IMR-90 (cell line): Measurements from ENCODE around the gene PRB4. TPM values are rescaled to one million over a fixed set of nuclear protein-coding genes. Genes with fewer than 3 reads are reported as not detected.

Experiments used
- ATAC-seq: fragments of 200-7000 bp; cut with Tn5 transposase; 2 replicates; pipeline ENCODE4 v1.9.1; 2020; ENCODE audit warnings: low read depth, mild to moderate bottlenecking, moderate library complexity
- BruUV-seq: library from RNA; stranded (reverse); fragments of 400-500 nt; replicated peaks from 2 replicates; lab custom pipeline; 2021; lab: Mats Ljungman, UMichigan
- CTCF ChIA-PET: fragments of 300-600 bp; formaldehyde crosslinking; extraction: SDS; loops from one replicate; lab custom pipeline; 2021; ENCODE audit warnings: antibody characterized with exemption; lab: Yijun Ruan, JAX
- POLR2A ChIA-PET: fragments of 300-600 bp; sonication (Branson Sonifier 250); formaldehyde crosslinking; loops from one replicate; lab custom pipeline; 2022; ENCODE audit warnings: antibody characterized with exemption; ENCODE audit not compliant: unreplicated experiment; lab: Charles Lee
- DNase-seq: peaks from one replicate; pipeline ENCODE4 v3.0.0; 2013
- H2AFZ ChIP-seq: replicated peaks from 2 replicates; pipeline ENCODE3; 2013; ENCODE audit warnings: low read length, mild to moderate bottlenecking; ENCODE audit not compliant: poor library complexity
- H2AK5ac ChIP-seq: 2 replicates; pipeline ENCODE4 v1.6.1; 2013; ENCODE audit warnings: low read depth, low read length, inconsistent platforms
- H2AK9ac ChIP-seq: replicated peaks from 2 replicates; pipeline ENCODE3; 2013; ENCODE audit warnings: mild to moderate bottlenecking, low read depth, low read length, moderate library complexity; ENCODE audit not compliant: poor library complexity
- H2BK120ac ChIP-seq: 2 replicates; pipeline ENCODE4 v1.6.1; 2013; ENCODE audit warnings: low read depth, low read length, inconsistent platforms
- H2BK15ac ChIP-seq: 3 replicates; pipeline ENCODE4 v1.6.1; 2013; ENCODE audit warnings: low read depth, low read length, inconsistent platforms
- H2BK20ac ChIP-seq: 2 replicates; pipeline ENCODE4 v1.6.1; 2013; ENCODE audit warnings: low read depth, mild to moderate bottlenecking, inconsistent platforms, low read length, moderate library complexity
- H2BK5ac ChIP-seq: 2 replicates; pipeline ENCODE4 v1.6.1; 2013; ENCODE audit warnings: mild to moderate bottlenecking, low read depth, low read length, inconsistent platforms; ENCODE audit not compliant: poor library complexity, severe bottlenecking
- H3K14ac ChIP-seq: replicated peaks from 2 replicates; pipeline ENCODE4 v1.6.1; 2013; ENCODE audit warnings: low read depth, low read length, inconsistent platforms
- H3K18ac ChIP-seq: 2 replicates; pipeline ENCODE4 v1.6.1; 2013; ENCODE audit warnings: low read depth, low read length, control low read depth
- H3K23ac ChIP-seq: 2 replicates; pipeline ENCODE4 v1.6.1; 2013; ENCODE audit warnings: low read depth, low read length, inconsistent platforms
- H3K27ac ChIP-seq: 2 replicates; pipeline ENCODE4 v1.5.1; 2013; ENCODE audit warnings: mild to moderate bottlenecking, control low read depth, low read length; ENCODE audit not compliant: insufficient read depth
- H3K27me3 ChIP-seq: 2 replicates; pipeline ENCODE4 v1.6.1; 2013; ENCODE audit warnings: low read length; ENCODE audit not compliant: control insufficient read depth, insufficient read depth
- H3K36me3 ChIP-seq: 2 replicates; pipeline ENCODE4 v1.6.1; 2013; ENCODE audit warnings: low read length, mixed read lengths; ENCODE audit not compliant: control insufficient read depth, insufficient read depth
- H3K4ac ChIP-seq: 2 replicates; pipeline ENCODE4 v1.6.1; 2013; ENCODE audit warnings: low read depth, low read length, inconsistent platforms
- H3K4me1 ChIP-seq: 2 replicates; pipeline ENCODE4 v1.6.1; 2013; ENCODE audit warnings: low read length, mixed read lengths; ENCODE audit not compliant: control insufficient read depth, insufficient read depth
- H3K4me2 ChIP-seq: 2 replicates; pipeline ENCODE4 v1.6.1; 2013; ENCODE audit warnings: low read depth, mild to moderate bottlenecking, control low read depth, low read length, moderate library complexity
- H3K4me3 ChIP-seq: 2 replicates; pipeline ENCODE4 v1.5.1; 2013; ENCODE audit warnings: low read depth, mild to moderate bottlenecking, control low read depth, low read length, moderate library complexity; ENCODE audit not compliant: insufficient read depth
- H3K56ac ChIP-seq: 2 replicates; pipeline ENCODE4 v1.6.1; 2013; ENCODE audit warnings: low read length, inconsistent platforms; ENCODE audit not compliant: insufficient read depth; ENCODE audit errors: extremely low read depth
- H3K79me1 ChIP-seq, 2 experiments: 2 replicates each; pipeline ENCODE4 v1.6.1; 2013; ENCODE audit warnings: low read length in 2 of 2, inconsistent platforms in 1 of 2, low read depth in 1 of 2
- H3K9ac ChIP-seq: 2 replicates; pipeline ENCODE4 v1.6.1; 2013; ENCODE audit warnings: low read depth, low read length, control low read depth
- H3K9me1 ChIP-seq: 2 replicates; pipeline ENCODE4 v1.6.1; 2013; ENCODE audit warnings: low read length, inconsistent platforms; ENCODE audit not compliant: insufficient read depth
- H3K9me3 ChIP-seq: 2 replicates; pipeline ENCODE4 v1.6.1; 2013; ENCODE audit warnings: low read length; ENCODE audit not compliant: control insufficient read depth, insufficient read depth
- H4K20me1 ChIP-seq: 2 replicates; pipeline ENCODE4 v1.6.1; 2013; ENCODE audit warnings: low read length, inconsistent platforms; ENCODE audit not compliant: insufficient read depth
- H4K5ac ChIP-seq: 2 replicates; pipeline ENCODE4 v1.6.1; 2013; ENCODE audit warnings: mild to moderate bottlenecking, low read depth, low read length, control low read depth
- H4K8ac ChIP-seq, 2 experiments: 2 replicates each; pipeline ENCODE4 v1.6.1; 2013; ENCODE audit warnings: low read depth in 2 of 2, low read length in 2 of 2, control low read depth in 1 of 2, inconsistent platforms in 1 of 2
- H4K91ac ChIP-seq: 2 replicates; pipeline ENCODE4 v1.6.1; 2013; ENCODE audit warnings: low read depth, low read length, inconsistent platforms; ENCODE audit not compliant: insufficient read depth
- BHLHE40 ChIP-seq: fragments of 150-350 bp; IDR thresholded peaks from 2 replicates; pipeline ENCODE4 v1.6.1; 2016; ENCODE audit warnings: mild to moderate bottlenecking, low read depth, low read length
- CHD1 ChIP-seq: IDR thresholded peaks from 2 replicates; pipeline ENCODE4 v1.6.1; 2012; ENCODE audit warnings: low read depth, low read length, improper control_type of control experiment
- FOS ChIP-seq: fragments of 150-350 bp; IDR thresholded peaks from 2 replicates; pipeline ENCODE4 v1.6.1; 2016; ENCODE audit warnings: low read depth, low read length
- MAFK ChIP-seq: IDR thresholded peaks from 2 replicates; pipeline ENCODE4 v1.6.1; 2012; ENCODE audit warnings: low read depth, low read length, improper control_type of control experiment
- MAZ ChIP-seq: IDR thresholded peaks from 2 replicates; pipeline ENCODE4 v1.6.1; 2012; ENCODE audit warnings: low read depth, mild to moderate bottlenecking, low read length, improper control_type of control experiment, moderate library complexity, borderline replicate concordance
- MXI1 ChIP-seq: IDR thresholded peaks from 2 replicates; pipeline ENCODE4 v1.6.1; 2012; ENCODE audit warnings: low read depth, mild to moderate bottlenecking, low read length, moderate library complexity, borderline replicate concordance
- NFE2L2 ChIP-seq: fragments of 150-350 bp; IDR thresholded peaks from 2 replicates; pipeline ENCODE4 v1.6.1; 2016; ENCODE audit warnings: low read depth, mild to moderate bottlenecking, low read length
- POLR2A ChIP-seq: IDR thresholded peaks from 2 replicates; pipeline ENCODE4 v1.6.1; 2012; ENCODE audit warnings: mild to moderate bottlenecking, low read depth, low read length
- RAD21 ChIP-seq: IDR thresholded peaks from 2 replicates; pipeline ENCODE4 v1.6.1; 2012; ENCODE audit warnings: low read length, improper control_type of control experiment
- RCOR1 ChIP-seq: IDR thresholded peaks from 2 replicates; pipeline ENCODE4 v1.6.1; 2012; ENCODE audit warnings: mild to moderate bottlenecking, low read length, improper control_type of control experiment; ENCODE audit not compliant: insufficient replicate concordance
- RFX5 ChIP-seq: IDR thresholded peaks from 2 replicates; pipeline ENCODE4 v1.8.0; 2012; ENCODE audit warnings: low read depth, mild to moderate bottlenecking, low read length, moderate library complexity
- SMC3 ChIP-seq: fragments of 150-350 bp; IDR thresholded peaks from 2 replicates; pipeline ENCODE4 v1.6.1; 2016; ENCODE audit warnings: low read depth, mild to moderate bottlenecking, antibody characterized with exemption, low read length, moderate library complexity
- WGBS, 2 experiments: methylation state at CpG; one replicate each; pipeline versions ENCODE4 v1.1.5 to v1.1.7; 2013; ENCODE audit warnings: missing lambda C conversion rate in 2 of 2; ENCODE audit not compliant: insufficient read length in 1 of 2; ENCODE audit errors: extremely low coverage in 2 of 2; 5-methylcytosine and 5-hydroxymethylcytosine counted together
- dilution Hi-C: fragments of 300-500 bp; cut with HindIII; formaldehyde crosslinking; loops from one replicate; pipeline ENCODE4 v1.14.3; 2018; ENCODE audit warnings: low sequenced_read_pairs; ENCODE audit not compliant: unreplicated experiment
- in situ Hi-C: fragments of 300-500 bp; cut with MboI; formaldehyde crosslinking; loops from 3 replicates; pipeline ENCODE4 v1.14.3; 2019; ENCODE audit warnings: low sequenced_read_pairs, inconsistent platforms, mixed read lengths
- intact Hi-C: fragments of 100-400 bp; cut with micrococcal nuclease; formaldehyde crosslinking; loops from 2 replicates; pipeline ENCODE4 v1.10.0; 2022
- polyA plus RNA-seq, 3 experiments: library from polyadenylated mRNA; depleted of rRNA; stranded (reverse); fragments of >200 nt; gene quantifications; 2 replicates each; pipeline ENCODE4 v1.2.3, GENCODE V29; 2012; ENCODE audit warnings: low replicate concordance in 1 of 3
- total RNA-seq: library from RNA; depleted of rRNA; stranded (reverse); fragments of >200 nt; gene quantifications from 2 replicates; pipeline ENCODE4 v1.2.3, GENCODE V29; 2012
- TF ChIP-seq, protein P1 (sequence below): conservative IDR thresholded peaks from 2 replicates; pipeline ENCODE4 v1.5.1; 2012; ENCODE audit warnings: mild to moderate bottlenecking, low read depth, low read length, improper control_type of control experiment
- TF ChIP-seq, protein P2 (sequence below): fragments of 150-350 bp; IDR thresholded peaks from 2 replicates; pipeline ENCODE4 v1.6.1; 2016; ENCODE audit warnings: low read depth, mild to moderate bottlenecking, low read length, moderate library complexity, borderline replicate concordance
- TF ChIP-seq, protein P3 (sequence below): fragments of 150-350 bp; IDR thresholded peaks from 2 replicates; pipeline ENCODE4 v1.6.1; 2017; ENCODE audit warnings: mild to moderate bottlenecking, antibody characterized with exemption, low read length, low read depth

PRB4 gene
- total and polyA plus RNA-seq, 2 of the 4 experiments (the other 2 are of a cell fraction), result not detected

GRCh38 chr12:11273449-11273848 is 36.8 kb downstream of the PRB4 start:
- Histone ChIP-seq H2AK9ac (no peak overlapping the region), H3K56ac (no peak overlapping the region), H3K9me3 (no peaks in the 10 kb centered on the region), H2BK120ac (no peak overlapping the region), H4K8ac (no peak overlapping the region), H3K23ac (no peak overlapping the region), H3K9ac (no peak overlapping the region), H3K4ac (no peak overlapping the region), H4K91ac (no peak overlapping the region), H2AK5ac (no peak overlapping the region), H3K4me3 (no peak overlapping the region), H2BK20ac (no peak overlapping the region), H3K4me1 (no peaks in the 10 kb centered on the region), H3K27me3 (no peaks in the 10 kb centered on the region), H4K20me1 (no peaks in the 10 kb centered on the region), H2BK5ac (no peak overlapping the region), H3K14ac (no peak overlapping the region), H3K79me1 (no peaks in the 10 kb centered on the region), H3K18ac (no peak overlapping the region), H2BK15ac (no peak overlapping the region), H3K9me1 (no peaks in the 10 kb centered on the region), H2AFZ (no peak overlapping the region), H3K27ac (no peak overlapping the region), H3K36me3 (no peaks in the 10 kb centered on the region), H3K4me2 (no peak overlapping the region), H4K5ac (no peak overlapping the region)
- ATAC-seq (no peak), DNase-seq (no peak)
- ChIA-PET CTCF (no interaction called here), POLR2A (no interaction called here)
- TF ChIP-seq, protein P1, sequence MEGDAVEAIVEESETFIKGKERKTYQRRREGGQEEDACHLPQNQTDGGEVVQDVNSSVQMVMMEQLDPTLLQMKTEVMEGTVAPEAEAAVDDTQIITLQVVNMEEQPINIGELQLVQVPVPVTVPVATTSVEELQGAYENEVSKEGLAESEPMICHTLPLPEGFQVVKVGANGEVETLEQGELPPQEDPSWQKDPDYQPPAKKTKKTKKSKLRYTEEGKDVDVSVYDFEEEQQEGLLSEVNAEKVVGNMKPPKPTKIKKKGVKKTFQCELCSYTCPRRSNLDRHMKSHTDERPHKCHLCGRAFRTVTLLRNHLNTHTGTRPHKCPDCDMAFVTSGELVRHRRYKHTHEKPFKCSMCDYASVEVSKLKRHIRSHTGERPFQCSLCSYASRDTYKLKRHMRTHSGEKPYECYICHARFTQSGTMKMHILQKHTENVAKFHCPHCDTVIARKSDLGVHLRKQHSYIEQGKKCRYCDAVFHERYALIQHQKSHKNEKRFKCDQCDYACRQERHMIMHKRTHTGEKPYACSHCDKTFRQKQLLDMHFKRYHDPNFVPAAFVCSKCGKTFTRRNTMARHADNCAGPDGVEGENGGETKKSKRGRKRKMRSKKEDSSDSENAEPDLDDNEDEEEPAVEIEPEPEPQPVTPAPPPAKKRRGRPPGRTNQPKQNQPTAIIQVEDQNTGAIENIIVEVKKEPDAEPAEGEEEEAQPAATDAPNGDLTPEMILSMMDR, result no peak
- TF ChIP-seq MAZ (no peak), NFE2L2 (no peak), POLR2A (no peak), RAD21 (no peak), SMC3 (no peak), CHD1 (no peak), MXI1 (no peak), MAFK (no peak), BHLHE40 (no peak), RCOR1 (no peak), FOS (no peak), RFX5 (no peak)
- TF ChIP-seq, protein P2, sequence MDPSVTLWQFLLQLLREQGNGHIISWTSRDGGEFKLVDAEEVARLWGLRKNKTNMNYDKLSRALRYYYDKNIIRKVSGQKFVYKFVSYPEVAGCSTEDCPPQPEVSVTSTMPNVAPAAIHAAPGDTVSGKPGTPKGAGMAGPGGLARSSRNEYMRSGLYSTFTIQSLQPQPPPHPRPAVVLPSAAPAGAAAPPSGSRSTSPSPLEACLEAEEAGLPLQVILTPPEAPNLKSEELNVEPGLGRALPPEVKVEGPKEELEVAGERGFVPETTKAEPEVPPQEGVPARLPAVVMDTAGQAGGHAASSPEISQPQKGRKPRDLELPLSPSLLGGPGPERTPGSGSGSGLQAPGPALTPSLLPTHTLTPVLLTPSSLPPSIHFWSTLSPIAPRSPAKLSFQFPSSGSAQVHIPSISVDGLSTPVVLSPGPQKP, result no peak
- TF ChIP-seq, protein P3, sequence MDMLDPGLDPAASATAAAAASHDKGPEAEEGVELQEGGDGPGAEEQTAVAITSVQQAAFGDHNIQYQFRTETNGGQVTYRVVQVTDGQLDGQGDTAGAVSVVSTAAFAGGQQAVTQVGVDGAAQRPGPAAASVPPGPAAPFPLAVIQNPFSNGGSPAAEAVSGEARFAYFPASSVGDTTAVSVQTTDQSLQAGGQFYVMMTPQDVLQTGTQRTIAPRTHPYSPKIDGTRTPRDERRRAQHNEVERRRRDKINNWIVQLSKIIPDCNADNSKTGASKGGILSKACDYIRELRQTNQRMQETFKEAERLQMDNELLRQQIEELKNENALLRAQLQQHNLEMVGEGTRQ, result no peak
- no TSS peak for BruUV-seq
- in situ Hi-C loops (no loop called here), dilution Hi-C loops (no loop called here), intact Hi-C loops (no loop called here)
- no CpG with 5 or more reads among the region's 3 CpGs for WGBS, 2 experiments
